NCI-H446 treated with DMSO at 0.1 percent for 48 hours (cell line): ENCODE data around the gene OR2B6.
"Not testable (repeated sequence)": the region's sequence is repeated elsewhere in the genome, so short reads cannot be mapped to it uniquely, and the experiment has no call there.

ENCODE experiments used
- DNase-seq: peaks from one replicate; lab custom pipeline; 2025; lab: John Stamatoyannopoulos, UW

OR2B6 gene

DNA sequence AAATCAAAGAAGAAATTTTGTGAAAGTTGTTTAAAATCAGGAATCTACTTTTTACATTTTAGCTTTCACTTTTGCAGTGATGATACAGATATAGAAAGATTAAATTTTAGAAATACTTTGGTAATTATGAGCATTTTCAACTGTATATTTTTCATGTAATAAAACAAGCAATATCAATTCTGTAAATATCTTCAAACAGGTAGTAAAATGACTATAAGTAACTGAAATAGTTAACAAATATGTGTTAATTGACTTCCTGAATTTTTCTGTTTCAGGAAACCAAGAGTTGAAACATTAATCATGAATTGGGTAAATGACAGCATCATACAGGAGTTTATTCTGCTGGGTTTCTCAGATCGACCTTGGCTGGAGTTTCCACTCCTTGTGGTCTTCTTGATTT lies at the start of gene OR2B6:
OR2B6 (plus strand) TSS at position 301 of the 400 bp plus-strand sequence; CDS start at position 301, 0 bp downstream.
- DNase-seq = no peak

DNA sequence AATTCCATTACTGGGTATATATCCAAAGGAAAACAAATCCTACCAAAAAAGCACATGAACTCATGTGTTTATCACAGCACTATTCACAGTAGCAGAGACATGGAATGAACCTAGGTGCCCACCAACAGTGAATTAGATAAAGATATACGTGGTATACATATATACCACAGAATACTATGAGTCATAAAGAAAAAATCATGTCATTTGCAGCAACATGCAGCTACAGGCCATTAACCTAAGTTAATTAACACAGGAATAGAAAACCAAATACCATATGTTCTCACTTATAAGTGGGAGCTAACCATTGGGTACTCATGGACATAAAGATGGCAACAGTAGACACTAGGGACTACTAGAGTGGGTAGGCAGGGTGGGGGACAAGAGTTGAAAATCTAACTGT lies 49.0 kb upstream of the OR2B6 start:
- DNase-seq = no peak

DNA sequence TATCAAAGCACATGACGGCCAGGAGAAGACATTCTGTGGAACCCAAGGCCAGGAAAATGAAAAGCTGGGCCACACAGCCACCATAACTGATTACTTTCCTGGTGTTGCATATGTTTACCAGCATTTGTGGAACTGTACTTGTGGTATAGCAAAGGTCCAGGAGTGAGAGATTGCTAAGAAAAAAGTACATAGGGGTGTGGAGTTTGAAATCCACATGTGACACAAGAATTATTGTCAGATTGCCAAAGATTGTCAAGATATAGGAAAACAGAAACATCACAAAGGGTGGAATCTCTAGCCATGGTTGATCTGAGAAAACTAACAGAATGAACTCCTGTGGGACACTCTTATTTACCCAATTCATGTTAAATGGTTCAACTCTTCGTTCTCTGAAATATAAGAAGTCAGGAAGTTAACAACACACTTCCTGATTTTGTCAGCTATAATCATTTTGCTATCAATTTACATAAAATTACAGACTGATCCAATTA lies 45.0 kb upstream of the OR2B6 start, which contains the start of gene OR2B2:
OR2B2 (minus strand) TSS at position 441 of the 491 bp plus-strand sequence; CDS start at position 364, 77 bp downstream.
- DNase-seq = no peak

DNA sequence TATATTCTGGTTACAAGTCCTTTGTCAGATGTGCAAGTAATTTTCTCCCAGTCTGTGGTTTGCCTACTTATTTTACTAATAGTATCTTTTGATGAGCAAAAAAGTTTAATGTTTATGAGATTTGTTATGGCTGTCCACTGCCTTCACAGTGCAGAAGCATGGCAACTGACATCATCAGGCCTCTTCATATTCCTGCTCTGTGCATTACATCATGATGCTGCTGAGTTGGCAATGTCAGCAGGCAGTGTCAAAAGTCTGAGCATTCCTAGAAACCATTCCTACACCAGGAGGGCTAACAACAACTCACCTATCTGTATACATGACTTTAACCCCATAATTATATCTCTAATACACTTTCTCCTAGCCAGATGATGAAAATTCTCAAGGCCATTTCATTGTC lies 34.1 kb upstream of the OR2B6 start:
- no peak for DNase-seq

DNA sequence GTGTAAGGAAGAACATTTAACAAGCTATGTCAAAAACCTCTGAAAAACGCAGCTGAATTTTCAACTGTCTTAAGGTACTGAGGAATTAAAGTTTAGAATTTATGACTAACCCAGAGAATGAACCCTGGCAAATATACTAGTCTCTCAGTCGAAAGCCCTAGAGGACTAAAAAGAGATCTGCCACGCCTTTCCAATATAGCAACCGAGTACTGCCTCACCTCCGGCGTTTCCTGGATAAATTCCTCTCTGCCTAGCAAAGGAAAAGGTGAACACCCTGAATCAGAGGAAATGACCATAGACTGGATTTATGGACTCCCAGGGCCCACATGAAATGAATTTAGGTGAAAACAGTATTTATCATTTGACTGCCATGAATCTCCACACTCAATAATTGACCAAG lies 32.9 kb upstream of the OR2B6 start:
- DNase-seq = no peak

DNA sequence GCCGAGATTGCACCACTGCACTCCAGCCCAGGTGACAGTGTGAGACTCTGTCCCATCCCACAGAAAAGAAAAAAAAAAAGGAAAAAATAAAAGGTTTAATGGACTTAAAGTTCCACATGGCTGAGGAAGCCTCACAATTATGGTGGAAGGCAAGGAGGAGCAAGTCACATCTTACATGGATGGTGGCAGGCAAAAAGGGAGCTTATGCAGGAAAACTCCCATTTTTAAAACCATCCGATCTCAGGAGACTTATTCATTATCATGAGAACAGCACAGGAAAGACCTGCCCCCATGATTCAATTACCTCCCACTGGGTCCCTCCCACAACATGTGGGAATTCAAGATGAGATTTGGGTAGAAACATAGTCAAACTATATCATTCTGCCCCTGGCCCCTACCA lies 29.0 kb upstream of the OR2B6 start:
- DNase-seq = not testable (repeated sequence)

DNA sequence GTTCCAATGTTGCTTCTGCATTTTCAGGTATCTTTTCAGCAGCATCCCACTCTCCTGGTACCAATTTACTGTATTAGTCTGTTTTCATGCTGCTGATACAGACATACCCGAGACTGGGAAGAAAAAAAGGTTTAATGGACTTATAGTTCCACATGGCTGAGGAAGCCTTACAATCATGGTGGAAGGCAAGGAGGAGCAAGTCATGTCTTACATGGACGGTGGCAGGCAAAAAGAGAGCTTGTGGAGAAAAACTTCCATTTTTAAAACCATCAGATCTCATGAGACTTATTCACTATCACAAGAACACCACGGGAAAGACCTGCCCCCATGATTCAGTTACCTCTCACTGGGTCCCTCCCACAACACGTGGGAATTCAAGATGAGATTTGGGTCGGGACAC lies 27.1 kb upstream of the OR2B6 start:
- not testable (repeated sequence) for DNase-seq

DNA sequence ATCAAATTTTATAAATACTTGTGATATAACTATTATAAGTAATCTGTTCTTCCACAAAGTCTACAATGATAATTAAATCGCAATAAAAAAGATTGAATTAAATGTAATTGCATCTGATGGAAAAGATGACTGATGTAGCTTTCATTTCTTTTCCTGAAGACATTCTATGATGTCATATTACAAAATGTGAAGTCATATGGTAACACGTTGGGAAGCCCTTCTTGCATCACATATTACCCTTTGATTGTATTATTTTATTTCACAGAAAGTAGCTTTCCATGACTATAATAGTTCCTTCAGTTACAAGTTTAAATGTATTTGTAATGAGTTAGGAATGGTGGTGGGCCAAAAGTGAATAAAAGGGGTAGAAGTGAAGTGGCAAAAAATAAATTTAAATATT lies 25.8 kb upstream of the OR2B6 start:
- DNase-seq = no peak

DNA sequence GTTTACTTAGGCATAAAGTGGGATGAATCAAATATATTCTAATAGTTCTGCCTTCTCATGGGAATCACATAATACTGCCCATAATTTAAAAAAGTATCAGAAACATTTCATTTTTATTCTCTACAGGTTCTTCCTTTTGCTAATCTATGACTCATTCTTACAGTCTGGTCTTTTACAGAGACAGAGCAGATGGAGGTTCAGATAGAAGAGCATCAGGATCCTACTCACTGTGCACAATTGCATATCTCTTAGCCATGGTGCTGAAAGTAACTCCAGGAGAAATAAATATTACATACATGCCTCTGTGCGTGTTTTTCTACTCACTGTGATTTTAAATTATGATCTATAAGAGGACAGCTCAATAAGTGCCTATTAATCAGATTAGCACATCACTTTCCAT lies 16.3 kb upstream of the OR2B6 start:
- no peak for DNase-seq

DNA sequence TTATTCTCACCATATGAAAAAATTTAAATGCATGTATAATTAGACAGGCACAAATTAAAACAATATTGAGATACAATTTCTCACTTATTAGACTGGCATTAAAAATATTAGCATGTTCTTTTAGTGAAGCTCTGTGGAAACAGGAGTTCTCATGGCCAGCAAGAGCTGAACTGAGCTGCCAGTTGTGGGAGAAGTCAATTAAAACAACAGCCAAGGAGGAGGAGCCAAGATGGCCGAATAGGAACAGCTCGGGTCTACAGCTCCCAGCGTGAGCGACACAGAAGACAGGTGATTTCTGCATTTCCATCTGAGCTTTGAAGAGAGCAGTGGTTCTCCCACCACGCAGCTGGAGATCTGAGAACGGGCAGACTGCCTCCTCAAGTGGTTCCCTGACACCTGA lies 14.0 kb upstream of the OR2B6 start:
- not testable (repeated sequence) for DNase-seq

DNA sequence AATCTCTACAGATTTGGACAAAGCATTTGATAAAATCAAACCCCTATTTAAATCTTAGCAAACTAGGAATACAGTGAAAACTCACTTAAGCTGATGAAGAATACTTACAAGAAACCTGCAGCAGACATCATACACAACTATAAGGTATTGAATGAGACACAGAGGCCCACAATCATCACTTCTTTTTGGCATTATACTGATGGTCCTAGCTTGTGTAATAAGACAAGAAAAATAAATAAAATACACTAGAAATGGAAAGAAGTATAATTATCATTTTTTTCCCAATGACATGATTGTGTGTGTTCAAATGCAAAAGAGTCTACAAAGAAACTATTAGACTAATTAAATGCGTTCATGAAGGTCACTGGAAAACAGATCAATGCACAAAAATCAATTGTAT lies 8.8 kb upstream of the OR2B6 start:
- DNase-seq = no peak

DNA sequence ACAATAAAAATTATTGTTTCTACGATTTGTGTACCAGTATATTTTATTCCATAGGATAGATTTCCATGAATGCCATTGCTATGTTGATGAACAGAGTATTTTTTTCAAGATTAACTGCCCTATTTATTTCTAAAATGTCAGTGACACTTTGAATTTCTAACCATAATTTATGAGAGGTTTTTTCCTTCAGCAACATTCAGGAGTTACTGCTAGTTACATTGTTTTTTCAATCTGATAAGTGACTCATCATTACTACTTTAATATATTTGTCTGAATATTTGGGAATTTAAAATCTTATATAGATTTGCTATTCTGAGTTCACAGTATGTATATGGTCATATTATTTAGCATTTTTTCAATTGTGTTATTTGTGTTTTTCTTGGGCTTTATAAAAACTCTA lies 6.0 kb upstream of the OR2B6 start:
- DNase-seq = no peak

DNA sequence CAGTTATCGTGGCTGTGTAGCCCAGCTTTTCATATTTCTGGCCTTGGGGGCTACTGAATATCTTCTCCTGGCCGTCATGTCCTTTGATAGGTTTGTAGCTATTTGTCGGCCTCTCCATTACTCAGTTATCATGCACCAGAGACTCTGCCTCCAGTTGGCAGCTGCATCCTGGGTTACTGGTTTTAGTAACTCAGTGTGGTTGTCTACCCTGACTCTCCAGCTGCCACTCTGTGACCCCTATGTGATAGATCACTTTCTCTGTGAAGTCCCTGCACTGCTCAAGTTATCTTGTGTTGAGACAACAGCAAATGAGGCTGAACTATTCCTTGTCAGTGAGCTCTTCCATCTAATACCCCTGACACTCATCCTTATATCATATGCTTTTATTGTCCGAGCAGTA lies 475 bp downstream of the OR2B6 start:
- DNase-seq = no peak

DNA sequence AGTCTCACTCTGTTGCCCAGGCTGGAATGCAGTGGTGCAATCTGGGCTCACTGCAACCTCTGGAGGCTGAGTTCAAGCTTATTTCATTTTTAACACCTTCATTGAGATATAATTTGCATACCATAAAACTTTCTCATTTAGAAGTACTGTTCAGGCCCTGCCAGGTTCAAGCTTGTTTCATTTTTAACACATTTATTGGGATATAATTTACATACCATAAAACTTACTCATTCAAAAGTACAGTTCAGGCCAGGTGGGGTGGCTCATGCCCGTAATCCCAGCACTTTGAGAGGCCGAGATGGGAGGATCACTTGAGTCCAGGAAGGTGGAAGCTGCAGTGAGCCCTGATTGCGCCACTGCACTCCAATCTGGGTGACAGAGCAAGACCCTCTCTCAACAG lies 5.5 kb downstream of the OR2B6 start:
- no peak for DNase-seq

DNA sequence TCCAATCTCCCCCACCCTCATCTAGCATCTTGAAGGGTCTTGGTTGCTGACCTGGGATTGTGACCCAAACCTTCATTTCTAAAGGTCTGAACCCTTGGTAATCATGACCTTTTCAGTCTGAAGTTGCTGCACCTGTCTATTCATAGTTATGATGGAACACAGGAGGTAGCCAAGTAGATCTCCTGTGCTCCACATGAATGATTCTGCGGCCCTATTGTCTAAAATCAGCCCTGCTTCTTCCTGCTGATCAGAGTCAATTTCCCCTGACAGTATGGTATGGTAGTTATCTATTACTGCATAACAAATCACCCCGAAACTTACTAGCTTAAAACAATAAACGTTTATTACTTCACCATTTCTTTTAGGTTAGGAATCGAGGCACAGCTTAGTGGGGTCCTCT lies 9.0 kb downstream of the OR2B6 start:
- DNase-seq = no peak

DNA sequence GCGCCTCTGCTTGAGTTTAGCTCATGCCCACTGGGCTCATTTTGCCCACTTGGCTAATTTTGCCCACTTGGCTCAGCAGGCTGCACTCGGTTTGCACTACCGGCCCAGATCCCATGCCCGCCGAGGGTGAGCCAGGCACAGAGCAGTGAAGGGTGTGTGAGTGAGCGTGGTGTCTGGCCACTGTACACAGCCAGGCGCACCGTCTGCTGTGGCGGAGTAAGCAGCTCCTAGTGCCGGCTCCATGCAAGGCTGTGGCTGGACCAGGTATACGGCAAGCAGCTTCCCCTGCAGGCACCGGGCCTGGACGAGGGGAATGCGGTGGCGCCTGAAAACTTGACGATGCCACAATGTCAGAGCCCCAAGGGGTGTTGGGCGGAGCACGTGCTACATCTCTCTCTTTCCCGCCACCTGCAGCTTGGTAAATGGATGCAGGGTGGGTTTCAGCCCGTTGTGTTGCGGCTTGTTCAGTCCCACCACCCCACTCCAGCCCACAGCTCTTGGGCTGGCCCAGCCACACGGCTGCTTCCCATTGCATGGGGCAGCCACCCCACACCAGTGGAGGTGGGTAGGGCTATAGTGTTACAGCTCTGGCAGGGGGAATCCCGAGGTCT lies 9.9 kb downstream of the OR2B6 start:
- no peak for DNase-seq

DNA sequence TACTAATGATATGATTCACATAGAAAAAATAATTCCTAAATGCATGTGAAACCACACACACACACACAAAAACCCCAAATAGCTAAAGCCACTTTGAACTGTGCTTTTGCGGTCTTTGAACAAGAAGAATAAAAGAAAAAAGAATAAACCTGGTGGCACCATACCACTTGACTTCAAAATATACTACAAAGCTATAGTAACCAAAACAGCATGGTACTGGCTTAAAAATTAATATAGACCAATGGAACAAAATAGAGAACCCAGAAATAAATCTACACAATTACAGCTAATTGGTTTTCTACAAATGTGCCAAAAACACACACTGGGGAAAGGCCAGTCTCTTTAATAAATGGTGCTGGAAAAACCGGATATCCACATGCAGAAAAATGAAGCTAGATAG lies 13.4 kb downstream of the OR2B6 start:
- no peak for DNase-seq

DNA sequence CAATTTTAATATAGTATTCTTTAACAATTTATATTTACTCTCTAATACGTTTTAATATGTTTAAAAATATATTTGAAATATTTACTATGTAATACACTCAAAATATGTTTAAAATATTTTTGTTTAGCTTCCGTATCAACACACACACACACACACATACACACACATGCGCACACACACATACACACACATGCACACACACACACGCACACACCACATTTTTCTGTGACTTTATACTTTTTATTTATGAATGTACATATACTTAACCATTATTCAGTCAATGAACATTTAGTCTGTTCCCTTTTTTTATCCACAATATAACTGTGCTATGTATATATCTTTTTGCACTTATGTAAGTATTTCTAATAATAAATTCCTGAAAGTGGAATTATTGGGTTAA lies 15.7 kb downstream of the OR2B6 start:
- no peak for DNase-seq

DNA sequence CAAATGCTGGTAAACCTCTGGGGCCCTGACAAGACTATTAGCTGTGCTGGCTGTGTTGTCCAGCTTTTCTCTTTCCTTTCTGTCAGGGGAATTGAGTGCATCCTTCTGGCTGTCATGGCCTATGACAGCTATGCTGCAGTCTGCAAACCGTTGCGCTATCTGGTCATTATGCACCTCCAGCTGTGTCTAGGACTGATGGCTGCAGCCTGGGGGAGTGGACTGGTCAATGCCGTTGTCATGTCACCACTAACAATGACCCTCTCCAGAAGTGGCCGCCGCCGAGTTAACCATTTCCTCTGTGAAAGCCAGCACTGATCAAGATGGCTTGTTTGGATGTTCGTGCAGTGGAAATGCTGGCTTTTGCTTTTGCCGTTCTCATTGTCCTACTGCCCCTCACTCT lies 20.3 kb downstream of the OR2B6 start:
- DNase-seq = no peak

DNA sequence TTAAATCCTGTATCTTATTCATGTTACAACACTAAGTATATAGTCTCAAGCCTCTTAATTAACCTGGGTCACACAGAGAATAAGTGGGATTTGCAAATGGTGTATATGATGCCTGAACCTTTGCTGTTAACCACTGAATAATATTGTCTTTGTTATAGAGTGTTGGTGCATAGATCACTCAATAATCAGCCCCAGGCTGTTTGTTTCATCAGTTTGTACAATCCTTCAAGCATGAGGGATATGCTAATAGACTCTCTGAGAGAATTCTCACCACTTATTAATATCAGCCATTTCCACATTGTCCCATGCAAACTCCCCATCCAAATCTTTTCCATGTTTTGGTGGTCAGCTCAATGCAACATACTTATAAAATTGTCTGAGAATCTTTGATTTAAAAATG lies 21.7 kb downstream of the OR2B6 start:
- no peak for DNase-seq

DNA sequence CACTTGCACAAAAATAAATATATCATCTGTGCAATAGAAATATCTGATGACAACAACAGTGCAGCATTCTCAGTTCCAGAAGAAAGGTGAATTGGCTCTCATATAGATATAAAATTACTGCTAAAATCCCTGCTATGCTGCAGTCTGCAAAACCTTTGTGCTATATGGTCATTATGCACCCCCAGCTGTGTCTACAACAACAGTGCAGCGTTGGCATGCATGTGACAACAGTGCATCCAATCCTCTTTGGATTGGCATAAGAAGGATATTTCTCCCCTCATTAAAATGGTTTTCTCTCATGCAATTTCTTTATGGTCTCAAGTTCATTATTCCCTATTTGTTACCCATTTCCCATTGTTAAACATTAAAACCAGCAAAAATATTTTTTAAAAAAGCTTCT lies 23.1 kb downstream of the OR2B6 start:
- no peak for DNase-seq

DNA sequence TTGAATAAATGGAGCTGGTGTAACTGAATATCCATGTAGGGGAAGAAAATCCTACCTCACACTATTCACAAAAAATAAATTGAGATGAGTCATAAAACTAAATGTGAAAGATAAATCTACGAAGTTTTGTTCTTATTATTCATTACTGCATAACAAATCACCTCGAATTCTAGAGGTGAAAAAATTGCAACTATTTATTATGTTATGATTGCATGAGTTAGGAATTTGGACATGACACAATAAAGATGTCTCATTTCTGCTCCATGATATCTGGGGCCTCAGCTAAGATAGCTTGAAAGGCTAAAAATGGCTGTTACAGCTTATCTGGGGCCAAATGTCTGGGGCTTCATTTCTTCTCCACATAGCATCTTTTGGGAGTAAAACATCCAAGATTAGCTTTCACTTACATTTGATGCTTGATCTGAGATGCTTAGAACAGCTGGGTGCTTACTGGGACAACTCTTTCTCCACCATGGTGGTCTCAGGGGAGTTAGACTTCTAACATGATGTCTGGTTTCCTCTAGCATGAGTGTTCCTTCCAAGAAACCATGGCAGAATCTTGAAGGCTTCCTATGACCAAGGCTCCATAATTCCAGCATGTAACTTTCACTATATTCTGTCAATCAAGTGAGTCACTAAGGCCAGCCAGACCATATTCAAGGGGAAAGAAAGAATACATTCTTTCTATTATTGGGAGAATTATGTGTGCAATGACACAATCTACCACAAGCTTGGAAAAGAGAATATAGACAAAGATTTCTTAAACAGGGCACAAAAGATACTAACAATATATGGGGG lies 30.1 kb downstream of the OR2B6 start:
- no peak for DNase-seq

DNA sequence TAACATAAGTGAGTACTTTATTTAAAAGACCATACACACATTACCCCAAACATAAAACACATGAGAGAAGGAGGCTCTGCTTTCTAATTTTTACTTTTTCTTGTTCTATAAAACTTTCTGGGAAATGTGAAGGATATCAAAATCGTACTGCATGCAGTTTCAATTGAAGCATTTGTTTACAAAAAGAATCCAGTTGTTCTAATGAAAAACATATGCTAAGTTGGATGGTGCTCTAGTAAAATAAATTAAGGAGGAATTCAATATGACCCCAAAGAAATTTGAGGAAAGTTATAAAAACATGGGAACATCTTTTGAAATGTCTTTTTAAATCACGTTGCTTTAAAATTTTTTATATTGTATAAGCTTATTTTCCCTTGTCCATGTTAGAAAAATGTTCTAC lies 37.6 kb downstream of the OR2B6 start:
- no peak for DNase-seq
